22Rv1 (cell line): ENCODE results near the gene CHST6.

Experiments used
- CTCF ChIP-seq: fragments of 450-650 bp; IDR thresholded peaks from 2 replicates; pipeline ENCODE4 v1.5.1; 2017; ENCODE audit warnings: mild to moderate bottlenecking
- ZFX ChIP-seq: fragments of 450-650 bp; IDR thresholded peaks from 2 replicates; pipeline ENCODE4 v1.6.1; 2017; ENCODE audit warnings: antibody characterized with exemption, borderline replicate concordance

- TF ChIP-seq CTCF (no peak), ZFX (no peak)
Measured at GRCh38 chr16:75445298-75445697, 49.9 kb downstream of the CHST6 start.
